DMS153 (cell line): Measurements from ENCODE around the gene CD40LG.

Experiments
- DNase-seq: peaks from one replicate; lab custom pipeline; 2025; lab: John Stamatoyannopoulos, UW

Gene CD40LG

DNA sequence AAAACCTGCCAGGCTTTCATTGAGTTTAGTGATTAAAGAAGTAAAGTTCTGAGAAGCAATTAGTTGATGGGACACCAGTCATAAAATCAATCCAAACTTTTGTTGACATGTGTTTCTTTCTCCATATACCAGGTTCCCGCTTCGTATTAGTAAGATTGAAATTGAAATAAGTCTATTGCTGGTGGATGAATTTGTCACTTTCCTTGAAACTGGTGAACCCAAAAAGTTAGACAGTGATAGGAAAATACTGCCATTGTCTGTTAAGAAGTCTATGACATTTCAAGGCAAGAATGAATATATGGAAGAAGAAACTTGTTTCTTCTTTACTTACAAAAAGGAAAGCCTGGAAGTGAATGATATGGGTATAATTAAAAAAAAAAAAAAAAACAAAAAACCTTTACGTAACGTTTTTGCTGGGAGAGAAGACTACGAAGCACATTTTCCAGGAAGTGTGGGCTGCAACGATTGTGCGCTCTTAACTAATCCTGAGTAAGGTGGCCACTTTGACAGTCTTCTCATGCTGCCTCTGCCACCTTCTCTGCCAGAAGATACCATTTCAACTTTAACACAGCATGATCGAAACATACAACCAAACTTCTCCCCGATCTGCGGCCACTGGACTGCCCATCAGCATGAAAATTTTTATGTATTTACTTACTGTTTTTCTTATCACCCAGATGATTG lies at the start of gene CD40LG:
CD40LG (plus strand) TSS at position 482 of the 684 bp plus-strand sequence; CDS start at position 573, 91 bp downstream.
- no peak for DNase-seq

- no peak for DNase-seq
Observed at GRCh38 chrX:136598631-136599030, 49.3 kb upstream of the CD40LG start.

GRCh38 chrX:136600059-136600458 lies 47.9 kb upstream of the CD40LG start:
- DNase-seq: no peak

DNA sequence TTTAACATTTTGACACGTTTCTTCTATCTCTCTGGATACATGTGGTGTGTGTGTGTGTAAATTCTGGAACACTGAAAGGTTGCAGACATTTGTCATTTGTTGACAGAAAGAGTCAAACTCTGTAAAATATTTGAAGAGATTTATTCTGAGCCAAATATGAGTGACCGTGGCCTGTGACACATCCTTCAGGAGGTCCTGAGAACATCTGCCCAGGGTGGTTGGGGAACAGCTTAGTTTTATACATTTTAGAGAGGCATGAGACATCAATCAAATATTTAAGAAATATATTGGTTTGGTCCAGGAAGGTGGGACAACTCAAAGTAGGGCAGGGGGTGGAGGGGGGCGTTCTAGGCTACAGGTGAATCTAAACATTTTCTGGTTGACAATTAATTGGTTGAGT lies 40.7 kb upstream of the CD40LG start:
- no peak for DNase-seq

GRCh38 chrX:136608295-136608933 lies 39.5 kb upstream of the CD40LG start:
- peak; percentile 2 for DNase-seq

- no peak for DNase-seq
Observed at GRCh38 chrX:136616987-136617685, 30.8 kb upstream of the CD40LG start.

GRCh38 chrX:136619899-136620505 lies 28.0 kb upstream of the CD40LG start:
- DNase-seq: no peak

DNA sequence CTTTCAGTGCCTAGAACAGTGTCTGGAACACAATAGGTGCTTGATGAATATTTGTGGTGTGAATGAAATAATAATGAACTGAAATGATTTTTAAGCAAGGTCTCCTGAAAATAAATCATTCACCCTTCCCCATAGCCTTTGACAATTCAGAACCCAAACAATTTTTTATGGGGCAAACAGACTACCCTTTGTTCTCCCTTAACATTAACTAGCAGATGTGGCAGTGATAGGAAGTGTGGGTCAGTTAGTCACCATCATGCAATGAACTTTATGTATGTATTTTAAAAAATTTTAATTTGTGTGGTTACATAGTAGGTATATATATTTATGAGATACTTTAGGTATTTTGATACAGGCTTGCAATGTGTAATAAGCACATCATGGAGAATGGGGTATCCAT lies 27.2 kb upstream of the CD40LG start:
- DNase-seq: no peak

DNA sequence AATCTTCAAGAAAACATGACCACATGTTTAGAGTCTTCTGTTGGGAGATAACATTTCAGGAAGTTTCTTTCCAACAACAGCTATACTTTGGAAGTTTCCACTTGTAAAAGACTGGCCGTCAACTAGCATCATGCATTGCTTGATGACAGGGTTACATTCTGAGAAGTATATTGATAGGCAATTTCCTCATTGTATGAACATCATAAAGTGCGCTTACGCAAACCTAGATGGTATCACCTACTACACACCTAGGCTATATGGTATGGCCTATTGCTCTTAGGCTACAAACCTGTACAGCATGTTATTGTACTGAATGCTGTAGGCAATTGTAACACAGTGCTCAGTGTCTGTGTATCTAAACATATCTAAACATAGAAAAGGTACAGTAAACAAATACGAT lies 25.4 kb upstream of the CD40LG start:
- DNase-seq: no peak

GRCh38 chrX:136623396-136623795 lies 24.6 kb upstream of the CD40LG start:
- DNase-seq: no peak

- no peak for DNase-seq
Observed at GRCh38 chrX:136625246-136625645, 22.7 kb upstream of the CD40LG start.

DNA sequence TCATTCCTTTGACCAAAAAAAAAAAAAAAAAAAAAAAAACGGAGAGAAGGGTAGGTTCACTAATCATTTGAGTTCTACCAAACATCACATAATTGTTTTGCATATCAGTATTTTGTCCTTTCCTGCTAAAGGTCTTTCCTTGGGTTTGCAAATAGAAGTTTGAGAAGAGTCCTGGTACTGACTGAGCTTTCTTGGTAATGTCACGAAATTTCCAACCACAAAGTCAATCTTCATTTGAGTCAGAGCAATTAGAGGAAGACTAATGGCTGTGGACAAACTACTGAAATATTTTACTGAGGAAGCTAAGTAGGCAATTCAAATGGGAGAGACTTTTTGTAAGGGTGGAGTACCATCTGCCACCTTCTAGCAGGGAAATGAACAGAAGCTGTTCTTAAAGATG lies 21.7 kb upstream of the CD40LG start:
- DNase-seq: no peak

- DNase-seq: no peak
Observed at GRCh38 chrX:136626891-136627290, 21.1 kb upstream of the CD40LG start.

DNA sequence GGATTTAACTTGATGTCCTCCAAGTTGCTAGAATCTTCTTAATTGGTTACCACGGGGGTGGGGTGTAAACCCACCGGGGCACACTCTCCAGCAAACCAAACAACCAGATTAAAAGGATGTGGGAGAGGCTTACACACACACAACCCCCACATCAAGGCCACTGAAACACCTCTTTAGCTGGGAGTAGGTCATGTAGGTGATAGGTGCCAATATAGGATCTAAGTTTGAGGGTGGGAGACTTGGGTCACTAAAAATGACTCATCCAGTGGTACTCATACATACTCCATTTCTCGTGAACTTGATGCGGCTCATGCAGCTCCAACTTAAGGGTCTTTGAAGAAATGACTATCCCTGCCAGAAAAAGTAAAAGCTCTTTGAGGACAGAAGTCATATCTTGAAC lies 20.5 kb upstream of the CD40LG start:
- DNase-seq: no peak

DNA sequence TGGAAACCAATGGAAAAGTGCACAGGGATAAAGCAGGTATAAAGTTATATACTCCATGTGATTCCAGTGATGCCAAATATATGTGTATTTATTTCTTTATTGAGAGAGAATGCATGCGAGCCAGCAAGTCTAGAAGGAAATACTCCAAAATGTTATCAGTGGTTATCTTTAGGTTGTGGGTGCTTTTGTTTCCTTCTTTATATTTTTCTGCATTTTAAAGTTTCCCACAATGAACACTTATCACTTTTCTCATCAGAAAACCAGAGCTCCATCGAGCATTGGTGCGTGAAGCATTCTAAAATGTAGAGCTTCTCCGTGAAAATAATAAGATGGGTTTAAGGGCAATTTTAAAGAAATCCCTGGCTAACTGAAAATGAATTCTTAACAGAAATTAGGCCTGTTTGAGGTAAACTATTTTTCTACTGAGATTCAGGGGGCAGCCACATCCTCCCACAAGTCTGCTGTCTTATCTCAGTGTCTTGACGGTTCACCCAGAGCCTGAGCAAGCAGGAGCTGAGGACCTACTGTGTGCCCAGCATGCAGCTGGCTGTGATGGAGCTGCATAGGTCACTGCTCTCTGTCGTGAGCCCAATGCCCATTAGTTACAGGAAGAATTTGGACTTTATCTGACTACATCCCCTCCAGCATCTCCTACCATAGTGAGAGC lies 18.7 kb upstream of the CD40LG start:
- no peak for DNase-seq

- DNase-seq: no peak
Observed at GRCh38 chrX:136630881-136631280, 17.1 kb upstream of the CD40LG start.

DNA sequence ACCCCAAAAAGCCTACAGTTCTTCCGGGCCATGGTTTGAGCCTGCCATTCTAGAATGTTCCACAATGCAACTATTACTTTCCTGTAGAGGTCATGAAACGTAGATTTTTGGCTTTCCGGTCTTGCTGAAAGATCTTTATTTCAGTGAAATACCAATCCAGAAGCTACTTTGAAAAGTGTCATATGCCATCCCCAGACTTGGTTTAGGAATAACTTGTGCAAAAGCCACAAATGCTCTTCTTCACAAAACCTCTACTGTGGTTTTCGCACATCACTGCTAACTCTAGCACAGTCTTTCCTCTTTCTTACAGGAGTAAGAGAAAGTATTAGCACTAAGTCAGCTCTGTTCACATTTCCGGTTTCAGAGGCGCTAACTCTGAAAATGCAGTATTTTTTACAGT lies 12.7 kb upstream of the CD40LG start:
- DNase-seq: no peak

DNA sequence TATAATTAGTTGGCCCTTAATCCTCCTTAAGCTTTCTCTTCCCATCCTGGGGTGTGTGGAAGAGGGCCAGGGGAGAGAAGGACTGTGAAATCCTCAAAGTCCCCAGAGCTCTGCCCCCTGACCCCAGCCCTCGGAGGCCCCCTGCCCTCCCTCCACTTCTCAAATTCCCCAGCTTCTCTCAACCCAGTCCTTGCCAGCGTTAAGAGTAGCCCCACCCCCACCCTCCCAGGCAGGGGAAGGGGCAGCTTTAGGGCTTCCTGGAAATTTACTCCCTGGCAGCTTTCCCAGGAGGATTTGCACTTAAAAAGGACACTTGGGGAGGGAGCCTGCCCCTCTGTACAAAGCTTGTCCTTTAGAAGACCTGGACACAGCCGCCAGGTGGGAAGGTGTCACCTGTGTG lies 11.8 kb upstream of the CD40LG start:
- DNase-seq: no peak

- DNase-seq: no peak
Observed at GRCh38 chrX:136639506-136640176, 8.3 kb upstream of the CD40LG start.

GRCh38 chrX:136643243-136643642 lies 4.7 kb upstream of the CD40LG start:
- DNase-seq: no peak

DNA sequence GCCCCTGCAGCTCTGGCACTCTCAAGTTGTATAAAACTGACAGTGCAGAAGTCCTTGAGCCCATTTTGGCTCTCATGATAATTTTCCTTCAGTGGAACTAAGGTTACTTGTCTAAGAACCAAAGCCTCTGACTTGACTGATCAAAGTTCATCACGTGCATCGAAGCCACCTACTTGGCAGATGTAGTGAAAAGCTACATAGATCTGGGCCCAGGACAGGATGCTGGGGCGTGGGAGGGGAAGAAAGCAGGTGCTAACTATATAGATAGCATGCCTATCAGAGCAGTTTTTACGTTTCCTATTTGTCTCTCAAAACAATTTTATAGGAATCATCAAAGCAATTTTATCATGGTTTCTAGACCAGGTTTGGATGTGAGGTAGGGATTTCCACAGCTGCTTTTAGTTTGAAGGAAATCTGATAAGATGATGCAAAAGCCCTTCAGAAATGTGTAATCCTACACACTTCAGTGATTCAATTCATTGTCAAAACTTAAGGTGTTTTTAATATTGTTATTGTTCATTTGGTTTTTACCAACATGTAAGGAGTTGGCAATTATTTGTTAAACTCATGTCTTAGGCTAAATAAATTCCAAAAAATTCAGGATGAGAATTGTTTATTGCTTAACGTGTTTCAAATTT lies 1.2 kb upstream of the CD40LG start:
- no peak for DNase-seq
